Esophagus squamous epithelium (tissue), 4 donors: ENCODE results near the gene RBFOX1.

Experiments used
- POLR2A ChIP-seq, 4 donors: fragments of 450-650 bp; IDR thresholded peaks; one replicate each; pipeline ENCODE4 v1.6.1; 2017; ENCODE audit warnings: antibody characterized with exemption in 4 of 4, mild to moderate bottlenecking in 4 of 4, moderate library complexity in 3 of 4
- TF ChIP-seq, protein P1 (sequence below), 6 experiments: fragments of 450-650 bp in 4 of 6; fragments of 200-600 bp in 2 of 6; sonication (generic) in 2 of 6; IDR thresholded peaks; one replicate each; pipeline ENCODE4 v1.5.1; 2016 to 2019; ENCODE audit warnings: antibody characterized with exemption in 6 of 6, mild to moderate bottlenecking in 4 of 6, moderate library complexity in 4 of 6

DNA sequence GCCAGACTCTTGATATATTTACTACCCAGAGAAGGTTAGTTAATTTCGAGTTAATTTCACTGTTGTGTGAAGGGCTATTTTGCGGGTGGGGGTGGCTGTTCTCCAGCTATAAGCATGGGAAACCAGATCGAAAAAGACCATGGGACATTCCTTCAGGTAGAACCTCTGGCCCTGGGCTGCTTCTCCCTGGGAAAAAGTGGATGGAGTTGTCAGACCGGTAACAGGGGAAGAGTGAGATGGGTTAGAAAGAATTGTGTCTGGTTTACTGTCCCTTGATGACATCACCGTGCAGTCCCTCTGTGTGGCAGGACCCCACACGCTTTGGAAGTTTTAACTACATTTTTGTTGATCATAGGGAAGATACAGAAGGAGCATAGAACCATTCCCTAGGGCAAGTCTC is 296.3 kb downstream of the RBFOX1 start:
- TF ChIP-seq, protein P1, sequence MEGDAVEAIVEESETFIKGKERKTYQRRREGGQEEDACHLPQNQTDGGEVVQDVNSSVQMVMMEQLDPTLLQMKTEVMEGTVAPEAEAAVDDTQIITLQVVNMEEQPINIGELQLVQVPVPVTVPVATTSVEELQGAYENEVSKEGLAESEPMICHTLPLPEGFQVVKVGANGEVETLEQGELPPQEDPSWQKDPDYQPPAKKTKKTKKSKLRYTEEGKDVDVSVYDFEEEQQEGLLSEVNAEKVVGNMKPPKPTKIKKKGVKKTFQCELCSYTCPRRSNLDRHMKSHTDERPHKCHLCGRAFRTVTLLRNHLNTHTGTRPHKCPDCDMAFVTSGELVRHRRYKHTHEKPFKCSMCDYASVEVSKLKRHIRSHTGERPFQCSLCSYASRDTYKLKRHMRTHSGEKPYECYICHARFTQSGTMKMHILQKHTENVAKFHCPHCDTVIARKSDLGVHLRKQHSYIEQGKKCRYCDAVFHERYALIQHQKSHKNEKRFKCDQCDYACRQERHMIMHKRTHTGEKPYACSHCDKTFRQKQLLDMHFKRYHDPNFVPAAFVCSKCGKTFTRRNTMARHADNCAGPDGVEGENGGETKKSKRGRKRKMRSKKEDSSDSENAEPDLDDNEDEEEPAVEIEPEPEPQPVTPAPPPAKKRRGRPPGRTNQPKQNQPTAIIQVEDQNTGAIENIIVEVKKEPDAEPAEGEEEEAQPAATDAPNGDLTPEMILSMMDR (IDR thresholded peaks at IDR 0.05) = no peak
- TF ChIP-seq POLR2A (IDR thresholded peaks at IDR 0.05) = no peak
